GM23248 (cell line): ENCODE data around the gene RPP25.

Source experiments
- EZH2 ChIP-seq: fragments of 200-600 bp; sonication (generic); IDR thresholded peaks from 2 replicates; pipeline ENCODE4 v1.6.1; 2018; ENCODE audit warnings: antibody characterized with exemption, mild to moderate bottlenecking; ENCODE audit not compliant: insufficient read depth, poor library complexity, severe bottlenecking
- EZH2phosphoT487 ChIP-seq: fragments of 200-600 bp; sonication (generic); IDR thresholded peaks from 2 replicates; pipeline ENCODE4 v1.6.1; 2018; ENCODE audit warnings: antibody characterized with exemption, moderate library complexity, mild to moderate bottlenecking, low read depth; ENCODE audit not compliant: insufficient read depth

DNA sequence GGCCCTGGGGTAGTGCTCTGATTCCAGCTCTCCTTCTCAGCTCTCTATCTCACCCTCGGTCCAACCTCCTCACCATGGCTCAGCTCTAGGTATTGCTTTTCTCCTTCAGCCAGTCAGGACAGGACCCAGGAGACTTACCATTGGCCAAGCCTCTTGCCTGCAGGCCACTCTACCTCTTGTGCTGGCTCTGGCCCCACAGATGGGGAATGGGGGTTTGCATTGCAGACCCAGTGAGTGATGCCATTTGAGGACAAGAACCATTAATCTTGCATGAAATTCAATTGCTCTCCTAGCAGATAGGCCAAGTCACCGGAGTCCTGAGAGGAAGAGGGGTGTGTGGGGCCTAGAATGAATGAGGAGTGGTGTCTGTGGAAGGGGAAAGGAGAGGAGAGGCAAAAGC is 6.1 kb upstream of the RPP25 start:
- no peak for TF ChIP-seq EZH2
- TF ChIP-seq EZH2phosphoT487 = no peak
